LoVo (cell line): Measurements from ENCODE around the gene NAALADL1.
"Not testable (repeated sequence)": the region's sequence is repeated elsewhere in the genome, so short reads cannot be mapped to it uniquely, and the experiment has no call there.

ENCODE experiments used
- DNase-seq: peaks from one replicate; pipeline ENCODE4 v3.0.0-alpha.2; 2016; ENCODE audit warnings: low spot score

NAALADL1 gene

DNA sequence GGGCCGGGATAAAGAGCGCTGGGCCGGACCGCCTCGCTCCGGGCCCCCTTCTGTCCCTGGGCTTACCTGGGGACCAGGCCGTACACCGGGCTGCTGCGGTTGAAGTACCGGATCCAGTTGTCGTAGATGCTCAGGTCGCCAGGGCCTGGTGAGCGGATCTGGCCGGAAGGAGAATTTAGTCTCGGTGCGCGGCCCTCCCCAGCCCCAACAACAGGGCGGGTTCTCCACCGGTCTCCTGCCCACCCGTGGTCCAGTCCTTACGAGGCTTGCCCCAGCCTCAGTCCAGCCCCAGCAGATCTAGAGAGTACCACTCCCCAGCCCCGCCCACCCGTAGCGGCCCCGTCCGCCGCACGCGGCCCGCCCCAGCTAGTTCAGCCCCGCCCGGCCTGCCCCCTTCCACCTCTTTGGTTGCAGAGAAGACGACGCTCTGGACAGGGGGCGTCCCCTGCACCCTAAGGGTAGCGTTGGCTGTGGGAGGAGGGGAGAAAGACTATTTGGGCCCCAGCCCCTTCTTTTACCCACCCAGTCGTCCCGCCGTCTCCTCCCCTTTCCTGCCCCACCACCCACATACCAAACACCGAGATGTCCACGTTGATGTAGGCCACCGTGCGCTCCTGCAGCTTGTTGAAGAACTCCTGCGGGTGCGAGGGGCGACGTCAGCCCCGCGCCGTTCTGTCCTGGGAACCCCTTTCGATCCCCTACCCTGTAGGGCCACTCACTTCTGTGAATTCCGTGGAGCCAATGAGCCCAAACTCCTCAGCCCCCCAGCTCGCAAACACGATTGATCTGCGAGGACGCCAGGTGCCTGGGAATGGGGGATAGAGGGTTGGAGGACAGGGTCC is 10.6 kb downstream of the NAALADL1 start:
- no peak for DNase-seq

- DNase-seq = no peak
Observed at GRCh38 chr11:65045728-65046127, 12.6 kb downstream of the NAALADL1 start.

DNA sequence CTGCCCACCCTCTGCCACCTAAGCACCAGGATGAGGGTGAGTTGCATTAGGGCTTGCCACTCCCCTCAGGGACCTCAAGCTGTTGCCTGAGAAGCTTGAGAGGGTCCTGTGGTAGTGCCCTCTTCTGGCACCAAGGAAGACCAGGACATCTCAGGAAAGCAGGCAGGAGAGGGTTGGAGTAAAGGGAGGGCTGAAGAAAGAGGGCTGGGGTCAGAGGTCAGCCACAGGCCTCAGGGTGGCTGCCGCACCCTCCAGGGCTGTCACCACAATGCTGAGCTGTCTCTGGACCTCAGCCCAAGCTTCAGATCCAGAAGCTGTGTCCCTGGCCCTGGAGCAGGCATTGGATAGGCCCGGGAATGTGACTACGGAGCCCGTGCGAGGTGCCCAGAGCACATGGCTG is 13.3 kb downstream of the NAALADL1 start:
- DNase-seq = no peak

GRCh38 chr11:65043881-65044501 is 14.4 kb downstream of the NAALADL1 start:
- no peak for DNase-seq

DNA sequence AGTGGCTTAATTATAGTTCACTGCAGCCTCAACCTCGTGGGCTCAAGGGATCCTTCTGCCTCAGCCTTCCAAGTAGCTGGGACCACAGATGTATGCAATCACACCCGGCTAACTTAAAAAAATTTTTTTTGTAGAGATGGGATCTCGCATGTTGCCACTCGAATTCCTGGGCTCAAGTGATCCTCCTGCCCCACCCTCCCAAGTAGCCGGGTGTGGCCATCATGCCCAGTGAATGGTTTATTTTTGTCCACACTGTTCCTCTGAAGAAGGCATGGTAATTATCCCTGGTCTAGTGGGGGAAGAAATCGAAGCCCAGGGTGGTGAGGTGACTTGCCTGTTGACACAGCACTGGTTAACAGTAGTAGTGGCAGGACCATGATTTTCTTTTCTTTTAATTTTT is 15.5 kb downstream of the NAALADL1 start:
- no peak for DNase-seq

- peak; percentile 94 for DNase-seq
Observed at GRCh38 chr11:65040847-65041622, 17.3 kb downstream of the NAALADL1 start, which contains the start of gene SAC3D1. TSS of gene SAC3D1 (plus strand) at chr11:65041210. CDS start at chr11:65041293, 83 bp downstream.

DNA sequence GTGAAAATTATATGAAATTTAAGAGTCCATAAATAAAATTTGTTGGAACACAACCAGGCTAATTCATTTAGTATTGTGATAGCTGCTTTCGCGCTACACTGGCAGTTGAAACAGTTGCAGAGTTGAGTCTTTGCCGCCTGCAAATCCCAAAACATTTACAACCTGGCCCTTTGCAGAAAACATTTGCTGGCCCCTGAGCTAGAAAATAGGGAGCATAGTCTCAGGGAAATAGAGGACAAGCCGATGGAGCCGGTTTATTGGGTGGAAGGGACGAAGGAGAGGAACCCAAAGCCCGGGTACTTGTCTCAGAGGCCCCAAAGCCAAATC is 17.9 kb downstream of the NAALADL1 start:
- DNase-seq = peak; percentile 6

DNA sequence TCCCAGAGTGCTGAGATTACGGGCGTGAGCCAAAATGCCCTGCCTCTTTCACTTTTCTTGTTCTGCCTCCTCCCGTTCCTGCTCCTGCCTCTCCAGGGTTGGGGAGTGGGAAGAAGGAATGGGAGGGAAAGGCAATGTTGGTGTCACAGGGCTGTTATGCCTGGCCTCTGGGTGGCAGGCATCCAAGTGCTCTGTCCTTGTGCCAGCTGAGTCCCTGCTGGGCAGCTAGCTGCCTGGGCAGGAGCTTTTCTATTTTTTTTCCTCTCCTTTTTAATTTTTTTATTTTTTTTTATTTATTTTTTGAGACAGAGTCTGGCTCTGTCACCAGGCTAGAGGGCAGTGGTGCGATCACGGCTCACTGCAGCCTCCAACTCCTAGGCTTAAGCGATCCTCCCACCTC is 21.4 kb downstream of the NAALADL1 start:
- DNase-seq = no peak

DNA sequence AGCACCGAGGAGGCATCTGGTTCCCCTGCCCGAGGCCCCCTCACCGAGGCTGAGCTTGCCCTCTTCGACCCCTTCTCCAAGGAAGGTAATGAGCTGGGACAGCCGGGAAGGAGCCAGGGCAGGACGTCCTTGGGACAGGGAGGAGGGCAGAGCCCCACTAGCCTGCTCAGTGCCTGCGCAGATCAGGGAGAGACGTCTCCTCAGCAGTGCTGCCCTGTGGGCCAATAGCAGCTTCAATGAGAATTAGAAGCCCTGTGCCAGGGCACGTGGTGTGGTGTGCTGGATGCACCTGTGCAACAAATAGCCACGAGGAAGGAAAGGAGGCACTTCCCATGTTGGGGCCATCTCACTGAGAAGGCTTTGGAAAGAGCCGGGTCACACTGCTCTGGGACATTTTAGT is 22.8 kb downstream of the NAALADL1 start:
- no peak for DNase-seq

DNA sequence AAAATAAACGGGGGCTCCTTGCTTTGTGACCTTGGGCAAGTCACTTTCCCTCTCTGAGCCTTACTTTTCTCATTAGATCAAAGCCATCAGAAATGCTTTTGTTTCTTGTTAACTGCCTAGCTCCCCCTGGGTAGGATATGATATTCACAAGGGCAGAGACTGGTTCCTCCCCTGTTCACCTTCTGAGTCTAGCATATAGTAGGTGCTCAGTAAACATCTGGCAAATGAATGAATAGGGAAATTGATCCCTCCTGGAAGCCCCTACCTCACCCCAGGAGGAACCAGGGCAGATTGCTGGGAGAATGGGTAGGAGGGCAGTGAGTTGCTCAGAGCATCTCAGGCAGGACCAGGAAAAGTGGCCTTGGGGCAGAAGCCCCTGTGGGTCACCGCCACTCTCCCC is 23.9 kb downstream of the NAALADL1 start:
- DNase-seq = no peak

DNA sequence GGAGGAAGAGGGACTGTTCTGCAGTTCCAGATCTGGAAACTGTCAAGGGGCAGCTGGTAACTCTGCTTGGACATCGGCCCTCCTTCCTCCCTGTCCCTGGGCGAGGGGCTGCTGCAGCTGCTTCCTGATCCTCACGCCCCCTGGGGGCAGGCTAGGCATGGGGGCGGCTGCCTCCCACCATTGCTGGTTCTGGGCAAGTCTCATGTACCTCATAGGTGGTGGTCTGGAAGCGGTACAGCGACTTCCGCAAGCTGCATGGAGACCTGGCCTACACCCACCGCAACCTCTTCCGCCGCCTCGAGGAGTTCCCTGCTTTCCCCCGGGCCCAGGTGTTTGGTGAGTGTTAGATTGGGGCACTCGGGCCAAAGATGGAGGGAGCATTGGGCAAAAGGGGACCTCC is 26.1 kb downstream of the NAALADL1 start:
- no peak for DNase-seq

- peak; percentile 97 for DNase-seq
Observed at GRCh38 chr11:65027213-65028067, 30.9 kb downstream of the NAALADL1 start, which contains the start of gene SNX15. TSS of gene SNX15 (plus strand) at chr11:65027439. CDS start at chr11:65027538, 99 bp downstream.

GRCh38 chr11:65026810-65027209 is 31.5 kb downstream of the NAALADL1 start:
- no peak for DNase-seq

GRCh38 chr11:65023502-65023901 is 34.9 kb downstream of the NAALADL1 start:
- DNase-seq = not testable (repeated sequence)

GRCh38 chr11:65021509-65021908 is 36.8 kb downstream of the NAALADL1 start:
- no peak for DNase-seq

DNA sequence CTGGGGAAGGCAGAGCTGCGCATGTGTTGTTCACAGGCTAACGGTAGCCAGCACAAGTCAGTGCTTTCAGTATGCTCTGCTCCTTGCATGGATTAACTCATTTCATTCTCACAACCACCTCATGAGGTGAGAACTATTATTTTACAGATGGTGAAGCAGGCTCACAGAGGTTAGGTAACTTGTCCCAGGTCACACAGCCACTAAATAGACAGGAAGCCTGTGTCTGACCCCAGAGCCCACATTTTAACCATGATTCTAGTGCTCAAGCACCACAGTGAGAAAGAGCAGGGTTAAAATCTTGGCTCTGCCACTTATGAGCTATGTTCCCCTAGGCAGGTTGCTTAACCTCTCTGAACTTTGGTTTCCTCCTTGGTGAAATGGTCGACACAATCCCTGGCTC is 37.4 kb downstream of the NAALADL1 start:
- DNase-seq = no peak

DNA sequence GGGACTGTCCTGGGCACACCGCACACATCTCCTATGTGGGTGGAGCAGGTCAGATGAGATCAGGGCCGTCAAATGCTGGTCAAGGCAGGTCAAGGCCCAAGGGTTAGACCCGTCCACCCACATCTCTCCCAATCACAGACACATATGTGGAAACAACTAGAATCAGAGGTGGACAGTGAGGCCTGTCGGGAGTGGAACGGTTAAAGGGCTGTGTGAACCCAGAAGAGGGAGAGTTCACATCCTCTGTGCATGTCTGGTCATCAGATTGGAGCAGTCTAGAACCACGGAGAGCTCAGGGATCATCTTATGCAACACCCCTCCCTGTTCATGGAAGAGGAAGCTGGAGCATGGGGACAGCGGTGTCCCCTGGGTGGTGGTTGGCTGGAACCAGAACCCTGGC is 38.5 kb downstream of the NAALADL1 start:
- no peak for DNase-seq

DNA sequence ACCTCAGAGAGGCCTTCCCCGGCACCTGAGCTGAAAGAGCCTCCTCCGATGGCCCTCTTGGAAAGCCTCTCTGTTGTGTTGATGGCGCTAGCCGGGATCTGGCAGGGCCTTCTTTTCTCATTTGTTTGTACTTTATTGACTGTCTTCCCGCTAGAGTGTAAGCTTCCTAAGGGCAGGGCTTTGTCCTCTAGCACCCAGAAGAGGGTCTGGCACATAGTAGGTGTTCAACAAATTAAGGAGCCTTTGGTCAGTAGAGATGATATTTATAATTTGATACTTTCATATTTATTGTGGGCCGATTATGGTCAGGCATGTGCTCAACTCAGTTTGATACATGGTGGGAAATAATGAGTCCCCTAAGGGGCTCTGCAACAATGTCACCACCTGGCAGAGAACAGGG is 40.4 kb downstream of the NAALADL1 start:
- DNase-seq = no peak

DNA sequence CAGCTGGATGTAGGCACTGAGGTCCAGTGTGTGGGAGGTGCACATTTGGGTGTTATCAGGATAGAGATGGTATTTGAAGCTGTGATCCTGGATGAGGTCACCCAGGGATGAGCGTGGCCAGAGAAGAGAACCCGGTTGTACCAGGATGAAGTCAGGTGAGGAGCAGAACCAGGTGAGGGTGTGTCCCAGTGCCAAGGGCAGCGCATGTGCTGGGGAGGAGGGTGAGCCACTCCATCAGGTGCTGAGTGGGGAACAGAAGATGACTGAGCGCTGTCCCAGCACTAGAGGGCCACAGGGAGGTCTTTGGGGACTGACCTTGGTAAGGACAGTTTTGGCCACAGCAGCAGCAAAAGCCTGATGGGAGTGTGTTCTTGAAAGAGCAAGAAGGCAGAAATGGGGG is 41.6 kb downstream of the NAALADL1 start:
- DNase-seq = no peak

DNA sequence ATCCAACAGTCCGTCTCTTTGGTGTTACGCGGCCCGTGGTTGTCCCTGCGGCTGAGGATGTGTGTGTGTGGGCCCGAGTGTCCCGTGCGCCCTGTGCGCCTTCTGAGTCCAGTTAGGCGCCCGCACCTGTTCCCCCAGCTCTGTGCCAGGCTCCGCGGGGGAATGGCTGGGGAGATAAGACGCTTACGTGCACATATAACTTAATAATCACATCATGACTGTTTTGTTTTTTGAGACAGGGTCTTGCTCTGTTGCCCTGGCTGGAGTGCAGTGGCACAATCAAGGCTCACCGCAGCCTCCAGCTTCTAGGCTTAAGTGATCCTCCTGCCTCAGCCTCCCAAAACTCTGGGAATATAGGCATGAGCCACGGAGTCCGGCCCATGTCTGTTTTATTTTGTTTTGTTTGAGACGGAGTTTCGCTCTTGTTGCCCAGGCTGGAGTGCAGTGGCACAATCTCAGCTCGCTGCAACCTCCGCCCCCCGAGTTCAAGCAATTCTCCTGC is 43.6 kb downstream of the NAALADL1 start:
- DNase-seq = no peak

- peak; percentile 89 for DNase-seq
Observed at GRCh38 chr11:65013888-65014725, 44.2 kb downstream of the NAALADL1 start, which contains the start of gene ARL2. TSS of gene ARL2 (plus strand) at chr11:65014160. CDS start at chr11:65014208, 48 bp downstream.
